Urothelium cell line (cell line): Measurements from ENCODE around the gene IRF6.
A peak's percentile ranks its signal among the peaks of the same experiment; 100 is the strongest.
"Not testable (repeated sequence)": the region's sequence is repeated elsewhere in the genome, so short reads cannot be mapped to it uniquely, and the experiment has no call there.

Source experiments
- DNase-seq: peaks from one replicate; pipeline ENCODE4 v3.0.0; 2011; ENCODE audit warnings: low spot score, mixed read lengths
- FAIRE-seq: peaks from 2 replicates; lab custom pipeline; 2011; peaks lifted over from hg19 to GRCh38; lab: Jason Lieb, UNC

IRF6 gene

DNA sequence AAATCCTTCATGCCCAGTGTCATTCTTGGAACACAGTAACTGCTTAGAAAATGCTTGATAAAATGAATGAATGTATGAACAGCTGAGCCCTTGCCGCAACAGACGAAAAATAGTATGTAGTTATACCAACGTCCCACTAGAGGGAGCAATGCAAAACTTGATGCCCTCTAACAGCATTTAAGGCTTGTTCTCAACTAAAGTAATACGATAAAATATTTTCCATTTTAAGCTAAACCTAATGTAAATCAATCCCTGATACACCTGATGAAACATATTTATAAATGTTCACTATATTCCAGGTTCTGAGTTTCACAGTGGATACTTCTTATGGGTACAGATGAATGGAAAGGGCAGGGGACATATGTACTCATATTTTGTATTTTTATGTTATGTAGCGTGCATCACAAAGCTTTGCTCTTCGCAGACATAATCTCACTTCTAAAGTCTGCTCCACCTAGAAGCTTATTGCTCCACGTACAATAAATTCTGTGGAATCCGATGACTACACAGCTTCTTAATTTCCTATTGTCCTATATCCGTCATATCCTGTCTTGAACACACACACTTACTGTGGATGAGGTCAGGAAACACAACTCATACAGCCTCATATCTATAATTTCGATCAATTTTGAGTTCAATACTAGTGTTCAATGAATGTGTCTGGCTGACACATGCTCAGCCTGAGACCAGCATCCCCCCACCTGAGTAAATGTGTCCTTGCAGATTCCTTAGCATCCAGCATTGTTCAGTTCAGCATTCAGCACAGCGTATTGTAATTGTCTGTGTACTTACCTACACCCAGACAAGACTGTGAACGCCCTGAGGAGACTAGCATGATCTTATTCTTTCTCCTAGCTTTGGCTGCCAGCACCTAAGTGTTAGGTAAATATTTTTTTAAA, 17.4 kb upstream of the IRF6 start:
- peak; percentile 54 for DNase-seq
- FAIRE-seq: no peak

DNA sequence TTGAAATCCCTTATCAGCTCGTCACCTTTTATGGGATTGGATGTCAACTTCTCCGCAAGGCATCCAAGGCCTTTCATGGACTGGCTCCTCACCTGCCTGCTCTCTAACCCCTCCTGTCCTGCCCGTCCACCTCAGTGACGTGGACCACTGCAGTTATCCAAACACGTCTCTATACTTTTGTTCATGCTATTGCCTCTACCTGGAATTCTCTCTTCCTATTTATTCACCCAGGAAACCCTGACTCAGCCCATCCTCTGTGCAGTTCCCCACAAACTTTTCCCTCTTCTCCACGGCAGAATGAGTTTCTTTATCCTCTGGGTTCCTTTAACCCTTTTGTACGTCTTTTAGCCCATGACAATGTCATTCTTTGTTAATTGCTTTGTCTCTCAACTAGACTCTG, 16.8 kb upstream of the IRF6 start:
- FAIRE-seq: no peak

DNA sequence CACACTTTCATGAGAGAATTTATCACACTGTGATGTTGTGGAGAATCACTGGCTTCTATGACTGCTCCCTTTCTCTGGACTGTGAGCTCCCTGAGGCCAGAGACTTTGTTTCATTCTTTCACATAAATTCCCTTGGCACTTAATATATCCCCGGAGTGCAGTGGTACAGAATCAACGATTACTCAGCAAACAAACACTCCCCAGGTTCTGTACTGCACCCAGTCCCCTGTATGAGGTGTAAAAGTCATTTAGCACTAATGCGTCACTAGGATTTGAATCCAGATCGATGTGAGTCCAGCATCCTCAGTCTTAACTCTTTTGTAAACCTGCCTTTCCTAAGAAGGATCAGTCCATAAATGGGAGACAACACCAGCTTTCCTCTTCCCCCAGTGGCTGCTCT, 15.0 kb upstream of the IRF6 start:
- FAIRE-seq (no peak), DNase-seq (no peak)

More for the DNA sequence above, 16.8 kb upstream of the IRF6 start:
- DNase-seq: no peak

DNA sequence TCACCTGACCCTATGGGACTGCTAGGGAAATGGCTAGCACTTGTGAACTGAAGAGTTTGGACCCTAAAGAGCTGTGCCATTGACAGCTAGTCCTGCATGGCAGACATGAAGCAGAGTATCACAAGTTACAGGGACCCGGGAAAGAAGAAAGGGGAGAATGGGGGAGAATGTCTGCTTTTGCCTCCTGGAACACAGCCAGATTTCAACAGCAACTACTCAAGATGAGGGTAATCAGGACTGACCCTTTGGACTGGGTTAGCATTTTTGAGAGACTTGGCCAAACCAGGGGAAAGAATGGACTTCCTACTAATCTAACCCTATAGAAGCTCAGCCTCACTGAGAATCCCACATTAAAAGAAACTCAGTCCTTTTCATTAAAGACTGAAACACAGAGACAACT, 13.1 kb upstream of the IRF6 start:
- FAIRE-seq (no peak), DNase-seq (no peak)

DNA sequence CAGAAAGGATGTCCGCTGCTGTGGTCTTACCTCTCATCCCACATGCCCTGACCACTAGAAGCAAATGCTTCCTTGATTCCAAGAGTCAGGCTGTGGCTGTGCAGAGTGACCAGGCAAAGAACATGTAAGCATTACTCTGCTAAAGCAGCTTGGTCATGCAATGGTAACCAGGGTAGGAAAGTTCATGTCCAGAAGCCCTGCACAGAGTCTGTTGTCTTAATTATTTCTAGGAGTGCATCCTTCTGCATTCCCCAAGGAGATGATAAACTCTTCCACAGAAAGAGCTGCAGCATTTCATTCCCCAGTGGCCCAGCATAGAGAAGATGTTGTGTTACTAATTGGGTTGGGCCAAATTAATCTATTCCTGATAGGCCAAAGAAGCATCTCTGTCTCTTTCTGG, 11.7 kb upstream of the IRF6 start:
- FAIRE-seq (no peak), DNase-seq (no peak)

DNA sequence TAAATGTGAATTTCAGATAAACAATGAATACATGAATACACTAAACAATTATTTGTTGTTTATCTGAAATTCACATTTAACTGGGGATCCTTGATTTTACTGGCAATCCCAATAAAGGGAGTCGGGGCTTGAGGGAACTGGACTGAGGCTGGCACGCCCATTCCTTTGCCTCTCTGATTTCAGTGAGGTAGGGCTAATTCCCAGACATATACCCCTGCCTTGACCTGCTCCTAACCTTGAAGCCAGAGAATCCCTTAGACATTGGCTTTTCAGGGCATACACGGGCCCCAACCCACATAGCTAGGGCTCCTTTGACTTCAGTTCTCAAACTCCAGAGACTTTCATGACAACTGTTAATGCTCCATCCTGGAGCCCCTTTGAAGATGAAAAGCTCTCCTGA, 11.0 kb upstream of the IRF6 start:
- FAIRE-seq (no peak), DNase-seq (no peak)

DNA sequence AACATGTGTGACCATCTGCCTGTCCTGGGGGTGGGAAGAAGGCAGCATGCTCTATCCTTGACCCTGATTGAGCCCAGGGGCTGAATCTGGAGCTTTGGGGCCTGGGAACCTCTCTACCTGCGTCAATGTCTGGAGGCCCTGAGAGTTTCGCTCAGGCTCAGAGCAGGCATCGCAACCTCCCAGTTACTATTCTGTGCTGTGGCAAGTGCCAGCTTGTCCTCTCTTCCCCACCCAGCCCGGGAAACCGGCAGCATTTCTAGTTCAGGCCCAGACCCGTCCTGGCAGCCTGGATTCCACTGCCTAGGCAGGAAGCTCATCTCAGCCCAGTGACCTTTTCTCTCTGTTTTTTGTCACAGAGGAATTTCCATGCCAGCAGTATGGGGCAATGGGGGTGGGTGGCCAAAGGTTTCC, 10.0 kb upstream of the IRF6 start:
- FAIRE-seq: no peak

DNA sequence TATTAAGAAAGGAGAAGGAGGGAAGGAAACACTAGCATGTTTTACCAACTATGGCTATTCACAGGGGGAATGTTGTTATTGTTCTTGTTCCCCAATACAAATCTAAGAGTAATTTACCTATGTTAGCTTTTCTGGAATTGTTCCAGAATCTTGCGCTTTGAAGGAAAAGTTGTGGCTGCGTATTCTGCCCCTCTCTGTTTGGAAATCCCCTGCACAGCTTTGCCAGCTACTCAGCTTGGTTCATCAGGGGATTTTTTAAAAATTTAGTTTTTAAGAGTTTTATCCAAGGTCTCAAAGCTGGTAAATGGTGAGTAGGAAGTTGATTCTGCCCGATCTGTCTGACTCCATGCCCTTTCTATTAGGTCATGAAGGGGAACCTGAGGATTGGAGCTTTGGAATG, 9.5 kb upstream of the IRF6 start:
- FAIRE-seq (no peak), DNase-seq (no peak)

More for the DNA sequence above, 10.0 kb upstream of the IRF6 start:
- DNase-seq: no peak

DNA sequence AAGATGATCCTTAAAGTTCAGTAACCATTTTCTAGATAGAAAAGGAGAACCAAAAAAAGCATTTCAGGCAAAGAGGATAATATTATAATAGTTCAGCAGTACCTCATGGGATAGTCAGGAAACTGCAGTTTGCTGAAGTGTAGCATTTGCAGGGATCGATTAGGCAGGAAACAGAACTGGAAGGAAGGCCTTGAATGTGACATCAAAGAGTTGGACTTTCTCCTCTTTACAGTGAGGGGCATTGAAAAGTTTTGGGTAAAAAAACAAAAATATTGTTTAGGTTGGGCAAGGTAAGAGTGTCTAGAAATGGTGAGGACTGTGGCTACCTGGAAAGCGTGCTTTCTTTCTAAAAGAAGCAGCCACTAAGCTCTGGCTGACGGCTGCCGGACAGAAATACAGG, 8.0 kb upstream of the IRF6 start:
- FAIRE-seq (no peak), DNase-seq (no peak)

DNA sequence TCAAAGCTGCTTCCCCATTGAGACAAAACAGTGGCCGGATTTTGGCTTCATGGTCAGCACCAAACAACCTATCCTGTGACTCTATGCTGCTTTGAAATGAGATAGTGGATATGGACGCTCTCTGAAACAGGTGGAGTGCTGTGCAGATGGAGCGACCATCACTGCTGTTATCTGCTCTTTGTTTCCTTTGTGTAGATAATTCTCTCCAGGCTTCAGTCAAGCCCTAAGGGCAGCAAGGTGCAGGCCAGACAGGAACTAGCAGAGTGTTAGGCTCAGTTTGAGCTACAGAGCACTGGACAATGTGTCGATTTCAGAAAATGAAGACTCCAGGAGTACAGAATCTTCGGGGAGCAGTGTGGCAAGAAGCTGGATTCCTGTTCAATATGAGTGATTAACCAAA, 4.8 kb upstream of the IRF6 start:
- DNase-seq (no peak), FAIRE-seq (no peak)

DNA sequence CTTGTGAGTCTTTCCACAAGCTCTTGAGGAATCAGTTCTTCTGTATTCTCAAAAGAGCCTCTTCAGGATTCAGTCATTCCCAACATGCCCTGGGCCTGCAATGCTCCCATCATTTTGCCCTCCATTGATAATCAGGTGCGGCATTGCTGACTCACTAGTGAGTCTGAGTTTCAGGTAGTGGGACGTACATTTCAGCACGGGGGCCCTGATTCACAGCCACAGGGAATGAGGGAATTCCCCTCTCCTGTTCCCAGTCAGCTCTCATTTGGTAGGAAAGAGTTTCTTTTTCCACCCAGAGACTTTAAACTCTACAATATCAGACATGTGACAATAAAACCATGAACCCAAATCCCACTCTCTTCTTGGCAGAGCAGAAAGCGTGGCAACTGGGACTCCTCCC, 3.7 kb upstream of the IRF6 start:
- no peak for FAIRE-seq
- no peak for DNase-seq

DNA sequence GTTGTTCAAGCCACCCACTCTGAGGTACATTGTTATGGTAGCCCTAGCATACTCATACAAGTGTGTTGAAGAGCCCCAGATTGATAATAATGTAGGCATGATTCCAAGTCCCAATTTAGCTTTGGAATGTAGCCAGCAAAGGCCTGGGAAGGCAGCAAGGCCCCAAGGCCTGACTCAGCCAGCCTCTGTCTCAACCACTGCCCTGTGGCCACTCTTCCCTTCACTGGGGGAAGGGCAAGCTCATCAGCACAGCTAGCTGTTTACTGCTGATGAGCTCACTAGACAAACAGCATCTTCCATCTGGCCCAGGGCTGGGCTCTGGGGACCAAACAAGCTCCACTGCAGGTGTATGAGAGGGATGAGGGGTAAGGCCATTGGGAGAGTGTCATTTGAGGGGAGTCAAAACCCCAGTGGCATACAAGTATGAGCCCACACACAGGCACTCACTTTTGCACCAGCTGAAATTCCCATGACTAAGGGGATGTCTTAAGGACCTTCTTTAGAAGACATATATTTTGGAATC, 2.2 kb upstream of the IRF6 start:
- DNase-seq (peak; percentile 95), FAIRE-seq (peak; percentile 40)

DNA sequence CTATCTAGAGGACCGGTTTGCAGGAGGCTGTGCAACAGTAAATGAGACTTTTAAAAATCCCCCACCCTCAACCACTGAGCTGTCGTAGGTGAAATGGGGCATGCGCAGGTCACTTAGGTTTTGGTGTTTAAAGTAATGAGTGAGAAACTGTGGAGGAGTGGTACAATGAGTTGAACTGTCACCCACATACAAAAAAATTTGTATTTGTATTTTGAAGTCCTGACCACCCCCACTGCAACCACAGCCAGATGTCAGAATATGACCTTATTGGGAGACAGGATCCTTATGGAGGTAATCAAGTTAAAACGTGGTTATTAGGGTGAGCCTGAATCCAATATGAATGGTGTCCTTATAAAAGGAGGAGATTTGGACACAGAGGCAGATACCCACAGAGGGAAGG, 1.6 kb upstream of the IRF6 start:
- no peak for DNase-seq
- FAIRE-seq: no peak

DNA sequence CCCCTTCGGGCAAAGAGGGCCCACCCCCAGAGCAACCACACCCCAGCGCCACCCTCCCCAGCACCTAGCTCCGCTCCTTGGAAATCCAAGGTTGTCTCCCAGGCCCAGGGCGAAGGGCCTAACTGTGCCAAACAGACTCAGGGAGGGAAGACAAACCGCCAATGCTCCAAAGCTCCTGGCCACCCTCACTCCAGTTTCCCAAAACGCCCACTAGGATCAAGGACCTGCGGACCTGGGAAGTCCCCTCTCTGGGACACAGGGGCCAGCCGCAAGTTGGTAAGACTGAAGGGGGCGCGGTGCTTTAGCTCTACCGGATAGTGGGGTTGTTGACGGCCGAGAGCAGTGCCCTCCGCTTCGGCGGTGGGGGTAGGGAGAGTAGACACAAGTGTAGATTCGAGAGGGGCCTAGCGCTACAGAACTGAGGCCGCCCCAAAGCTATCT, 581 bp downstream of the IRF6 start:
- FAIRE-seq: no peak
- no peak for DNase-seq

DNA sequence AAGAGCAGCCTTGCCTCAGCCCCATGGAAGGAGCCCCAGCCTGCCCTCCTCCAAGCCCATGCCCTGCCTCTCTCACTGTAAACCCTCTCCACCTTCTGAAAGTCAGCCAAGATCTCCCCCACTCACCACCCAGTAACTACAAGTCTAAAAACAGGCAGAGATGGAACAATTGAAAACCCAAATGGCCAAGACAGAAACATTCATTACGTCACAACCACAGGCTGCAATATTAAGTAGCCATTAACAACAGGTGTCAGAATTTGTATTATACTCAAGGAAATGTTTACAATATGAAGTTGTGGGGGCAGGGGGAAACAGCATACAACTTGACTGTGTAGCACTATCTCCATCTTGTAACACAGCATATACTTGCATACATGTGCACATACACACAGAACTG, 2.4 kb downstream of the IRF6 start:
- FAIRE-seq (no peak), DNase-seq (no peak)

DNA sequence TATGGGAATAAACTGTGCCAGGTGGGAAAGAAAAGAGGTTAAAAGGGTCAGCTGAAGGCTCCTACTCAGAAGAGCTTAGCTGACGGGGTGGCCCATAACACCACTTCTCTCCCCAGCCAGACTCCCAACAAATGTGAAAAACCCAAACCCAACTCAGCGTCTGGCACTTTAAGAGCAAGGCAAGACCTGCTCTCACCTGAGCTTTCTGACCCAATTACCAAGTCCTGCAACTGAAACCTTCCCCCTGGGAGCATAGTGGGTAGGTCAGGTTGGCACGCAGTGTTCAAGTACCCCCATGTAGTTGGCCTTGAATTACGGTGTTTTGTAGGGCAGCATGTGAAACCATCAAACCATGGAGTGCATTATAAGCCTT, 3.2 kb downstream of the IRF6 start:
- no peak for FAIRE-seq
- DNase-seq: no peak

DNA sequence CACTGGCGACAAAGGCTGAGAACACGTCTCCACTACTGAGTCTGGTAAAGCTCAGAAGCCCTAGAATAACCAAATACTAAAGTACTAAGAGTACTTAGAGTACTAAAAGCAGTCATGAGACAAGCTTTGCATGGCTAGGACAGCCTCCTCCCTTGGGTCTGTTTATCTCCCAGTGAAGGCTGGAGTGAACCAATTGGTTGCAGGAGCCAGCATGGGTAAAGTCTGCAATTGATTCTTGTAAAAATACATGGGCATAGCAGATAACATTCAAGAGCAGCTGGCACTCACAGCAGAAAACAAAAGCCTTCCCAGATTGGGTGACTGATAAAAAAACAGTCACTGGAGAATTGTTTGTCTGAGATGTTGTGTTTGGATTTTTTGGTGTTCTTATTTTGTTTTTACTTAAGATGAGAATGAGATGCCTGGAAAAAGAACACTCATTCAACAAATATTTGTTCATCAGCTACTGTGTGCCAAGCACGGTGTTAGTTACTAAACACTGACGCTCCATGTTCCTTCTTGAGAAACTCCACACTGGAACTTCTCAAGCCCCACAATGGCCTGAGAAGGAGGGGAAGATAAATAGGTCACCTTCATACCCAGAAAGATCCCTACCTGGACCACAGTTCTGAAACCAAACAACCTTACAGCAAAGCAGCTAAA, 3.7 kb downstream of the IRF6 start:
- DNase-seq: no peak
- no peak for FAIRE-seq

DNA sequence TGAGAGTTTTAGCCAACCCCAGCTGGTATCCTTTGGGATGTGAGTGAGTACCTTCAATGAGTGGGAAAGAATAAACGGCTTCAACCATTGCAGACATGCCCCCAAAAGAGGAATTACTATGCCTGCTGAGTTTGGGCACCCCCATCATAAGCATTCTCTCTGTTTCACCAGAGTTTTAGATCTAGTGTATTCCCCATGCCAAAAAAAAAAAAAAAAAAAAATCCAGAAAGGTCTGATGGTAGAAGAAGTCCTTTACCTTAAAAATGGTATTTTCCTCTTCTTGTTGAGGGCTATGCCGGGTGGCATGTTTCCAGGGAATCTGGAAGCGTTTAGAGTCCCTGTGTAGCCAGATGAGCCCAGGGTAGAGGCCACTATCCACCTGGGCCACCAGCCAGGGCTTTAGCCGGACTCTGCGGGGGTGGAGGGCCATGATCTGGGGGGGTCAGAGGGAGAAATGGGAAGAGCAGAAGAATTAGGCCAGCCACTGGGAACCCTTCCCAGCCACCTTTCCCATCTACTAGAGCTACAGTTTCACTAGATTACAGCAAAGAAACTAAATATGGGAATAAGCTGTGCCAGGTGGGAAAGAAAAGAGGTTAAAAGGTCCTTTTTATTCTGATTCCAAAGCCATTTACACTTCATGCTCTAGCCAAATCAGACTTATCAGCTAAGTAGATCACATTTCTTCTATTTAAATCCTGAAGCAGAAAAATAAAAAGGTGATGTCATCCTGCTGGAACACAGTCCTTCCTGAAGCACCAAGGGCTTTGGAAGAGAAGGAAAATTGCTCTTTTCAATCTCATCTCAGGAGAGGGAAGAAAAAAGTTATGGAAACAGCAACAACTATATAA, 4.7 kb downstream of the IRF6 start:
- FAIRE-seq (no peak), DNase-seq (no peak)

DNA sequence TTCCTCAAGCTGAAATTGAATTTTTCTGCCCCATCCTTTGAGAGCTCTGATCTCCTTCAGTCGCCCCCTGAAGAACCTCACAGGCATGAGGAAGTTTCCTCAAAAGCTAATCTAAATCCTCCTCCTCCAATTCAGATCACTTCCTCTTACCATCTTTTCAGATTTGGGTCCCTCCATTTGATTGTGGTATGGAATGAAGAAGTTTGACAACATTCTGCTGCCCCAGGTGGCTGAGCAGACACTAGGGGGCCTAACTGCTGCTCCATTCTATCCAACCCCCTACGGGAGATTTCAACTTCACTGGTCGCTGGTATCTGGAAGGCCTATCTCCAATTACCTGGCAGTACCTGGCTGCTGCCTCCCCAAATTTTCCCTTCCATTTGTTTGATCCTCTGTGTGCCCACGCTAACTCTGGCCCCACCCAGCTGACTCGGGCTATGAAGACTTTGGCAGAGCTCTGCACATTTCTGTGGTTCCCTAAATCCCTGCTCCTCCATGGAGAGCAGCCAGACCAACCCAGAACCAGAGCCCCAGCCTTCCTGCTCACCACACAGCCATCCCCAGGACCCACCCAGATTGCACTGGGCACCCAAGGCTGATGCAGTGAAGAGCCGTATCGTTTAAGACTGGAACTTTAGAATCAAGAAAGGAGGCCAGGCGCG, 7.8 kb downstream of the IRF6 start:
- DNase-seq (no peak), FAIRE-seq (no peak)

DNA sequence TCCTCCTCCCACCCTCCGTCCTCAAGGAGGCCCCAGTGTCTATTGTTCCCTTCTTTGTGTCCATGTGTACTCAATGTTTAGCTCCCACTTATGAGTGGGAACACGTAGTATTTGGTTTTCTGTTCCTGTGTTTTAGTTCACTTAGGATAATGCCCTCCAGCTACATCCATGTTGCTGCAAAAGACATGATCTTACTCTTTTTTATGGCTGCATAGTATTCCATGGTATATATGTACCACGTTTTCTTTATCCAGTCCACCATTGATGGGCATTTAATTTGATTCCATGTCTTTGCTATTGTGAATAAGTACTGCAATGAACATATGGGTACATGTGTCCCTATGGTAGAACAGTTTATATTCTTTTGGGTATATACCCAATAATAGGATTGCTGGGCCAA, 12.2 kb downstream of the IRF6 start:
- DNase-seq, FAIRE-seq: not testable (repeated sequence)

DNA sequence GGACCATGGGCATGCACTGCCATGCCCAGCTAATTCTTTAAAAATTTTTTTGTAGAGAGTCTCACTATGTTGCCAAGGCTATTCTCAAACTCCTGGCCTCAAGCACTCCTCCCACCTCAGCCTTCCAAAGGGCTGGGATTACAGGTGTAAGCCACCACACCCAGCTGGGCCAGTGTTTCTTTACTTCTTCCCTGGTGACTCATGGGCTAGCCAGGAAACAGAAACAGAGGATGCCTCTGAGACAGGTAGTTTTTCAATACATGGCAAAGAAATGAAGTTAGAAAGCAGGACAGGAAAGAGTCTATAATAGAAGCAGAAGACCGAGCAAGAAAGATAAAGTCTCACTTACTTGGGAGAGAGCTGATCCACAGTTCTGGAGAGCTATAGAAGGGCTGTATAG, 14.0 kb downstream of the IRF6 start:
- no peak for DNase-seq
- no peak for FAIRE-seq
